GM19023 (cell line): ENCODE measurements around the gene MTCH1.

Source experiments
- ATAC-seq: cut with Tn5 transposase; IDR thresholded peaks from one replicate; pipeline ENCODE4 v1.9.1; 2021; ENCODE audit warnings: mild to moderate bottlenecking, moderate library complexity; ENCODE audit not compliant: unreplicated experiment

The MTCH1 gene

GRCh38 chr6:36929152-36929551 lies 56.8 kb downstream of the MTCH1 start:
- no peak for ATAC-seq

- no peak for ATAC-seq
Measured at GRCh38 chr6:36928547-36928918, 57.5 kb downstream of the MTCH1 start.

DNA sequence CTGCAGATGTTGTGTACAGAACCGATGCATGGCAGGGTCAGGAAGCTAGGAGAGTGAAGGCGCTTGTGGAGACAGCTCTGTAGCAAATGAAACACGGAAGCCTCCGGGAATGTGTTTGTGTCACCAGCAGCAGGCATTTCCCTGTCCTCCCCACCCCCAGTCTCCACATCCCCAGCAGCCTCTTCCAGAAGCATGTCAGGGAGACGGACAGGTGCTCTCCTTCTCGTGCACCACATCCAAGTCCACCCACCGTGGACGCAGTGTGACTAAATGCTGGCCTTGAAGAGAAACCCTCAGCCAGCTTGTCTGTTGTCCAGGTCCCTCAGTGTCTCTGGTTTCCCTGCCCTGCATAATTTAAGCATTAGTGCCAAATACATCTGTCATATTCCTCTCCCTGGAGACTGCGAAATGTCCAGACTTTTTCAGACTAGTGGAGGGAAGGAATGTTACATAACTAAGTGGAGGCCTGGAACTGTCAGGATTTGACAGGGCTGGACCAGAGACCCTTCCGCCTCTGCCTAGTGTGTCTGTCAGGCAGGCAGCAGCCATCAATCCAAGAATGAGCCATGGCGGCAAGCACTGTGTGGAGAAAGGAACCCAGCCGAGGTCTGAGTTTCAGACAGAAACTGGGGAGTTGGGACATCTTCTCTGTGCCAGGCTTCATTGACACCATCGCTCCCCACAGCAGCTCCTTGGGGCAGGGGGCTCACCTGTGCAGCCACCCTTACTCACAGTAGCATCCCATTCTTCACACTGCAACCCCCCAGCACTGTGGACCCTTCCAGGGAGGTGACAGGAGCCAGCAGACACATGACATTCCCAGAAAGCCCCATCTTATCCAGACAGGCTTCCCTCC lies 58.1 kb downstream of the MTCH1 start:
- no peak for ATAC-seq

- no peak for ATAC-seq
Measured at GRCh38 chr6:36926708-36927513, 59.1 kb downstream of the MTCH1 start.

GRCh38 chr6:36925809-36926208 lies 60.2 kb downstream of the MTCH1 start:
- ATAC-seq, result no peak

- ATAC-seq, result no peak
Measured at GRCh38 chr6:36924778-36925374, 61.1 kb downstream of the MTCH1 start.

DNA sequence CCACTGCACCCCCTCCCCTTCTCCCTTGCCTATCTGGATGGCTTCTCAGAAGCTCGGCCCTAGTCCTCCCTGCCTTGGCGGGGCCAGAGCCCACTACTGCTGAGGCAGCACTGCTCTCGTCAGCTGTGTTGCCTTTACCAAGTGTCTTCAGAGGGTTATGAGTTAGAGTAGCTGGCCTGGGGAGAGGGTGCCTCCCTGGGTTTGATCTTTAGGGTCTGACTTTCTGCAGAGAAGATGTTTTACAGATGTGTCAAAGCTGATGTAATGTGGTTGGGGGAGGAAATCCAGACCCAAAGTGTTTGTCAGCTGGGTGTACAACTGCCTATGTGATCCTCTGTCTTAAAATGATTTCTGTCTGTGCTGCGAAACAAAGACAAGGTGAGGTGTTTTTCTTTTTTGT lies 61.9 kb downstream of the MTCH1 start:
- no peak for ATAC-seq

- ATAC-seq, result no peak
Measured at GRCh38 chr6:36920546-36920945, 65.5 kb downstream of the MTCH1 start.

DNA sequence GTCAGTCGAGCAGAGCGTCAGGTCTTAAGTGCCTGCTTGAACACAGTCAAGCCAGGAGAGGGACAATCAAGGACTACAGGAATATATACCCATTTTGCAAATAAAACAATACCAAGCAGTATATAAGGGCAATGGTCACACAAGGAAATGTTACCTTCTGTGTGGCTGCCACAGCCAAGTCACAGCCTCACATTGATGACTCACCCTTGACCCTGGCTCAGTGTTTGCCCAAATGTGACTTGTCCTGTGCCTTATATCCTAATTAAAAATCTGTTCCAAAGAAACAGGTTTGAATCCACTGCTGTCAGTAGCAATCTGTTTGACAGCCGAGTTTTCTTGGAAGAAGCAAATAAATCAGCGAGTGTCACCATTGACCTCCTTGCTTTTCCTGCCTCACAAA lies 65.9 kb downstream of the MTCH1 start:
- ATAC-seq, result no peak
